Mucosa of descending colon (tissue), 3 donors: Measurements from ENCODE around the gene IL1RAP. TPM values are rescaled to one million over a fixed set of nuclear protein-coding genes. Genes with fewer than 3 reads are reported as not detected.

Experiments
- ATAC-seq: fragments of 200-7000 bp; cut with Tn5 transposase; one replicate; pipeline ENCODE4 v1.9.1; 2020; ENCODE audit warnings: mild to moderate bottlenecking, moderate library complexity
- DNase-seq, 3 donors: peaks; one replicate each; pipeline ENCODE4 v3.0.0-alpha.2; 2020
- H3K36me3 ChIP-seq: fragments of 200-600 bp; one replicate; pipeline ENCODE4 v1.8.0; 2021; ENCODE audit warnings: low read depth, mild to moderate bottlenecking
- H3K4me1 ChIP-seq: fragments of 200-600 bp; one replicate; pipeline ENCODE4 v1.8.0; 2021; ENCODE audit warnings: low read depth, mild to moderate bottlenecking
- H3K4me3 ChIP-seq: fragments of 200-600 bp; one replicate; pipeline ENCODE4 v1.8.0; 2021; ENCODE audit warnings: mild to moderate bottlenecking
- H3K9me3 ChIP-seq: fragments of 200-600 bp; one replicate; pipeline ENCODE4 v1.8.0; 2021; ENCODE audit warnings: mild to moderate bottlenecking
- intact Hi-C, 2 donors: fragments of 100-400 bp; cut with DNase I in 1 of 2; cut with micrococcal nuclease in 1 of 2; formaldehyde crosslinking; loops; one replicate each; pipeline versions ENCODE4 v1.11.0 to v1.11.1; 2022; cut with DNase I, micrococcal nuclease
- total RNA-seq, 3 donors: library from RNA; stranded (reverse); fragmentation: NEBNext Ultra II Directional in 2 of 3; extraction: Animal tissue kit (Norgen Biotek cat#: 25700) in 2 of 3; gene quantifications; one replicate each; pipeline versions ENCODE4 v1.2.1 to v1.2.4, GENCODE V29; 2021 to 2023
- TF ChIP-seq, protein P1 (sequence below): fragments of 200-600 bp; IDR thresholded peaks from one replicate; pipeline ENCODE4 v1.8.0; 2022; ENCODE audit warnings: antibody characterized with exemption, mild to moderate bottlenecking
- donor health status: DM: no; HTN: no; CAD: no; lungs with moderate emphysema.
- donor health status: DM: no; HTN: no; CAD: no.
- donor health status: DM: no; HTN: yes; CAD: no.

Gene IL1RAP
- total RNA-seq, 3 donors from 2014 or later, result 4.8 to 8.3 (median 5.2) TPM

DNA sequence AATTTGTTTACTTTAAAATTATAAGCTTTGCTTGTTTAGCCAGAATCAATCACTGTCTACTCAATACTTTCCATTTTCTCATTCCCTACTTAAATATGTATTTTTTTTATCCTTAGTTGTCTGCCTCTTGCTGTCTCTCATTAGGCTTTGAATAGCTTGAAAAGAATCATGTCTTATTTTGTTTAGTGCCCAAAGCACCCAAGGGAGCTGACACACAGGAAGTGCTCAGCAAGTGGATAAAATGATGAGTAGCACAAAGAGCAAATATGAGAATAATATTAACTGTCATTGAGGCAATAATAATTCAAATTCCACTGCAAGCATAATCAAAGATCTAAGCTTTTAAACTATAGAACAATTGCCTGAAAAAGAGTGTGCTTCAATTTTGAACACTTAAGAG, 19.0 kb upstream of the IL1RAP start:
- no peaks in the 10 kb centered on the region for H3K36me3 ChIP-seq
- no peaks in the 10 kb centered on the region for H3K9me3 ChIP-seq
- TF ChIP-seq, protein P1, sequence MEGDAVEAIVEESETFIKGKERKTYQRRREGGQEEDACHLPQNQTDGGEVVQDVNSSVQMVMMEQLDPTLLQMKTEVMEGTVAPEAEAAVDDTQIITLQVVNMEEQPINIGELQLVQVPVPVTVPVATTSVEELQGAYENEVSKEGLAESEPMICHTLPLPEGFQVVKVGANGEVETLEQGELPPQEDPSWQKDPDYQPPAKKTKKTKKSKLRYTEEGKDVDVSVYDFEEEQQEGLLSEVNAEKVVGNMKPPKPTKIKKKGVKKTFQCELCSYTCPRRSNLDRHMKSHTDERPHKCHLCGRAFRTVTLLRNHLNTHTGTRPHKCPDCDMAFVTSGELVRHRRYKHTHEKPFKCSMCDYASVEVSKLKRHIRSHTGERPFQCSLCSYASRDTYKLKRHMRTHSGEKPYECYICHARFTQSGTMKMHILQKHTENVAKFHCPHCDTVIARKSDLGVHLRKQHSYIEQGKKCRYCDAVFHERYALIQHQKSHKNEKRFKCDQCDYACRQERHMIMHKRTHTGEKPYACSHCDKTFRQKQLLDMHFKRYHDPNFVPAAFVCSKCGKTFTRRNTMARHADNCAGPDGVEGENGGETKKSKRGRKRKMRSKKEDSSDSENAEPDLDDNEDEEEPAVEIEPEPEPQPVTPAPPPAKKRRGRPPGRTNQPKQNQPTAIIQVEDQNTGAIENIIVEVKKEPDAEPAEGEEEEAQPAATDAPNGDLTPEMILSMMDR, result no peak
- ATAC-seq, result no peak
- no peaks in the 10 kb centered on the region for H3K4me1 ChIP-seq
- no peak overlapping the region for H3K4me3 ChIP-seq
- DNase-seq, result no peak
- intact Hi-C loops, result no loop called here

DNA sequence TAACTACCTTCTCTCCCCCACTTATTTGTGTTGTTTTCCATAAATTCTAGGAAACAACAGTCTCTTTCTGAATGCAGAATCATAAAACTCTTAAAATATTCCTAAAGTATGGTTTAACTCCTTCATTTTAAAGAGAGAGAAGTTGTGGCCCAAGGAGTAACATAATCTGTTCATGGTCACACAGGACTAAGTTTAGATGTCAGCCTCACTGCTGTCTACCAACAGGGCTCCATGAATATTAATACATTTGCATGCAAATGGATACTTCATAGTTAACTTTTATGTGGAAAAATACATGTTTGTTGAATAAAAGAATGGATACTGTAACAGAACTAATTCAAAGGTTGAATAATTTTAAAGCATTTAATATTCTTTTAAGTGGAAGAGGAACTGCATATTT, 18.5 kb upstream of the IL1RAP start:
- Histone ChIP-seq H3K4me1 (no peaks in the 10 kb centered on the region), H3K36me3 (no peaks in the 10 kb centered on the region), H3K9me3 (no peaks in the 10 kb centered on the region), H3K4me3 (no peak overlapping the region)
- TF ChIP-seq, protein P1, result no peak
- ATAC-seq (no peak), DNase-seq (no peak)
- intact Hi-C loops, result no loop called here

DNA sequence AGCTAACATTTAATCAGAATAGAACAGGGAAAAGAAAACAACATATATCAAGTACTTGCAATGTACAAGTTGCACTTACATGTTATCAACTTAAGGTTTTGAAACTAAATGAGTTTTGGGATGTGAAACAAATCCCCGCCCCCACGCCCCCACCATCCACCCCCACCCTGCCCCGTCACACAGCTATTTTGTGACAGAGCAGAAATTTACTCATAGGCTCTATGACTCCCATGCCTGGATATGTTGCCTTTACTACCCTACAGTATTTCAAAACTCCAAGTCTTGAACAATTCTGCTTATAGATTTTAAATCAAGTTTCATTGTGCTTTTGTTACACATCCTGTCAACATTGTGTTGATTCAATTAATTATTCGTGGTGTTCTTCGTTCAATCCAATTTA, 18.1 kb upstream of the IL1RAP start:
- H3K4me3 ChIP-seq, result no peak overlapping the region
- ATAC-seq (no peak), DNase-seq (no peak)
- TF ChIP-seq, protein P1, result no peak
- no peaks in the 10 kb centered on the region for H3K9me3 ChIP-seq
- intact Hi-C loops, result no loop called here
- H3K36me3 ChIP-seq, result no peaks in the 10 kb centered on the region
- H3K4me1 ChIP-seq, result no peaks in the 10 kb centered on the region

DNA sequence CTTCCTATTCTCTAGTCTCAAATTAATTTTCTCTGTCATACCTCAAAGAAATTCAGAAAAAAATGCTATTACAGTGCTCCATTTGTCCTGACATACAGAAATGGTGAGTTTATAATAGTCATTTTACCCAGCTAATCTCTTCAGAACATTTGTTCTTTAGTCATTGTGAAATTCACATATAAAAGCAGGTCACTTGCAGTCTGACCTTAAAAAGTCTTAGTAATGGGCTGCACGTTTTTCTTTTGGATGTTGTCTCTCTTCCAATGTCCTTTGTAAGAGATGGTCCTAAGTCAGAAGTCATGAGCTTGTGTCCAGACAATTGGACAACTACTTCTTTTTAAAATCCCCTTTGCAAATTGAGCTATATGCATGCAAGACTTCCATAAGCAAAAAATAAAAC, 17.0 kb upstream of the IL1RAP start:
- H3K4me3 ChIP-seq, result no peak overlapping the region
- H3K36me3 ChIP-seq, result no peaks in the 10 kb centered on the region
- intact Hi-C loops, result no loop called here
- no peaks in the 10 kb centered on the region for H3K9me3 ChIP-seq
- DNase-seq (no peak), ATAC-seq (no peak)
- no peaks in the 10 kb centered on the region for H3K4me1 ChIP-seq
- TF ChIP-seq, protein P1, result no peak

DNA sequence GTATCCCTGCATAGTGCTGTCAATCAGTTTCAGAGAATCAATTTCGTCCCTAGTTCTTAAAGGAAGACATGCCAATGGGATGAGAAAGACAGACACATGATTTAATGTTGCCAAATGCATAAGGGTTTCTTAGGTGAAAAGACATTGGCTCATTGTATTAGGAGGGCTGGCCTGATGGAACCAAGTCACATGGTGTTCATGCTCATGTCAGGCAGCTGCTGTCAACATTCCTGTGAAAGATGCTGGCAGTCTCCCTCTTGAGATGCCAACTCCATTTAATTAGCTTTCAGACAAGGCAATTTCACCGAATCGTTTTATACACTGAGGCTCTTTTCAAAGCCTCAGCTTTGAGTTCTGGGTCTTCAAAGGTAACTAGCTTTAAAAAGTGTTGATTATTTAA, 16.1 kb upstream of the IL1RAP start:
- DNase-seq (no peak), ATAC-seq (no peak)
- H3K9me3 ChIP-seq, result no peaks in the 10 kb centered on the region
- intact Hi-C loops, result no loop called here
- H3K4me1 ChIP-seq, result no peaks in the 10 kb centered on the region
- no peak overlapping the region for H3K4me3 ChIP-seq
- TF ChIP-seq, protein P1, result no peak
- no peaks in the 10 kb centered on the region for H3K36me3 ChIP-seq

DNA sequence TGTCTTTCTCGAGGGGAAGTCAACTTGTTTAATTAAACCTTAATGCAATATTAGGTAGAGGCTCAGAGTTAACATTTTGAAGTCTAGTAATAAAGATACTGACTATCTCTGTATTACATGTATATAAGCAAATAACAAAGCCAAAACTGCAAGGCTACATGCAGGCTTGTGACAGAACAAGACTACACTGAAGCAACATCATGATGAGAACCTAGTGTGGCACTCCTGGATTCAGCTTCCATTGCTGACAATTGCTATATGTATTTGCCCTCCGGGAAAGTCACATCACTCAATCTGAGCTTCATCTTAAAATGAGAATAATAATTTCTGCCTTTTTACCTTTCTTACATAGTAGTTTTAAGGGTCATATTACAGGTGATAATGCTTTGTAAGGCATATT, 15.6 kb upstream of the IL1RAP start:
- intact Hi-C loops, result no loop called here
- TF ChIP-seq, protein P1, result no peak

More for the DNA sequence above, 15.6 kb upstream of the IL1RAP start:
- DNase-seq (no peak), ATAC-seq (no peak)
- H3K4me1 ChIP-seq, result no peaks in the 10 kb centered on the region
- no peak overlapping the region for H3K4me3 ChIP-seq
- H3K36me3 ChIP-seq, result no peaks in the 10 kb centered on the region
- H3K9me3 ChIP-seq, result no peaks in the 10 kb centered on the region
